T47D (cell line): ENCODE results near the gene TPO.

Experiments
- DNase-seq, 2 experiments: peaks; one replicate each; pipeline versions ENCODE4 v3.0.0 to v3.0.0-alpha.2; 2011 to 2012; ENCODE audit warnings: low read depth in 1 of 2, low spot score in 1 of 2
- JUND ChIP-seq: IDR thresholded peaks from 2 replicates; pipeline ENCODE4 v1.6.1; 2012; ENCODE audit warnings: low read depth
- in situ Hi-C: cut with HindIII; loops from 2 replicates; pipeline ENCODE4 v1.10.0; 2016; ENCODE audit warnings: low sequenced_read_pairs, low pct_unique_long_range_greater_than_20kb

Gene TPO

GRCh38 chr2:1496359-1496821 lies 83.1 kb downstream of the TPO start:
- no peak for DNase-seq
- in situ Hi-C loops: no loop called here
- no peak for TF ChIP-seq JUND

DNA sequence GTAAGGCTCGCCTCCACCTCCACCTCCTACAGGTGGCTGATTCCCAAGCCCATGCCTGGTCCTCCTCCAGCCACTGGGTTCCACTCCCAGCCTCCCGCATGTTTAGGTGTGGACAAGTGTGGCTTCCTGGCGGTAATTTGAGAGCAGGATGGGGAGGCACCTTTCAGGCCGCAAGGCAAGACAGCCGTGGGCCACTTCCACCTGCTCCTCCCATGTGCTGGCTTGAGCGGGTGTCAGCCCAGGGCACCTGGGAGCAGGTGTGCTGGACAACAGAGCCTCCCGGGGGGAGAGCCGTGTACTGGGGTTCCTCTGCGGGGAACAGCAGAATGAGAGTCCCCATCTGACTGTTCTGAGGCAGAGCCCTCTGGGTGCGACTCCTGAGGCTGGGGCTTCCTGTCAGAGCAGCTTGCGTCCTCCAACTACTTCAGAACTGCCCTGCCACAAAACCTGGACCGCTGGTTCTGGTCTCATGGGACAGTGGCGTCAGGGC lies 83.9 kb downstream of the TPO start:
- no peak for DNase-seq
- in situ Hi-C loops: no loop called here

DNA sequence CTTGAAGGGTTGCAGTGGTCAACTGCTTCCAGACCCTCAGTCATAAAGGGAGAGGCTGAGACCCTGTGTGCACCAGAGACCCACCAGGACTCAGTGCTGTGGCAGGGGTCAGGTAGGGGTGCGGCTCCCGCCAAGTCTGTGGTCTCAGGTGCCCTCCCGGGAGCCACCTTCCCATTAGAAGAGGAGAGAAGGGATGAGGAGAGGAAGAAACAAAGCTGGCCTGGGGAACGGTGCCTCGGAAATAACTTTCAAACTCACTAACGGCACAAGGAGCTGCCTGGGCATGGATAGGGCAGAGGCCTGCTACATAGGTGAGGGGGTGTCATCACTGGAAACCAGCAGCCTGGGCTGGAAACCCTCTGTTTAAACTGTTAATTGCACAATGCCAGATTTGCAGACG lies 84.9 kb downstream of the TPO start:
- TF ChIP-seq JUND: no peak
- DNase-seq: no peak
- in situ Hi-C loops: no loop called here

More for the DNA sequence above, 83.9 kb downstream of the TPO start:
- TF ChIP-seq JUND: no peak

DNA sequence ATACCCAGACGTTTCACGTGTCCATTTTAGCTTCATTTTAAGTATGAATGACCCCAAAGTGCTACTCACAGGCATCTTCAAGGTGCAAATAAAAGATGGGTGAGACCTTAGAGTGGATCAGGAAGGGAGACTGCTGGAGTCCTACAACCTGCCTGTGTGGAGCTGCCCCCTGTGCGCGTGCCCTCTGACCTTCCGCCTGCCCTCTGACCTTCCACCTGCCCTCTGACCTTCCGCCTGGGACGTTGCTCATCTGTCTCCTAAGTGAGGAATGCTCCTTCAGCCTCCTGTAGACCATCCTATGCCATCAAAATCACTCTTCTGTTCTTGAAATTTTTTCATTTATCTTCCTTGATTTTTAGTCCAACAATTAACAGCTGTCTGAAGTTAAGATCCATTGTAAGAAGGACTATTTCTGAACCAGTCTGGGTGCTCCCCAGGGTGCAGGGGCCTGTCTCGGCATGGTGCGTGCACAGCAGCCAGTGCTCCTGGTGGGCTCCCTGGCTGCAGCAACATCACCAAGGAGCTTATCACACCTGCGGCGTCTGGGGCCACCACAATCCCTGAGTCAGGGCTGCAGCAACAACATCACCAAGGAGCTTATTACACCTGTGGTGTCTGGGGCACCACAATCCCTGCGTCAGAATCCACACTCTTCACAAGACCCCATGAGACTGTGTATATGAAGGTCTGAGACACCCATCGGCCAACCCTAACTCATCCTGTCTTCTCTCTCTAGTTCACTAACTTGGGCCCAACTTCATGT lies 86.0 kb downstream of the TPO start:
- in situ Hi-C loops: no loop called here
- no peak for DNase-seq
- no peak for TF ChIP-seq JUND

DNA sequence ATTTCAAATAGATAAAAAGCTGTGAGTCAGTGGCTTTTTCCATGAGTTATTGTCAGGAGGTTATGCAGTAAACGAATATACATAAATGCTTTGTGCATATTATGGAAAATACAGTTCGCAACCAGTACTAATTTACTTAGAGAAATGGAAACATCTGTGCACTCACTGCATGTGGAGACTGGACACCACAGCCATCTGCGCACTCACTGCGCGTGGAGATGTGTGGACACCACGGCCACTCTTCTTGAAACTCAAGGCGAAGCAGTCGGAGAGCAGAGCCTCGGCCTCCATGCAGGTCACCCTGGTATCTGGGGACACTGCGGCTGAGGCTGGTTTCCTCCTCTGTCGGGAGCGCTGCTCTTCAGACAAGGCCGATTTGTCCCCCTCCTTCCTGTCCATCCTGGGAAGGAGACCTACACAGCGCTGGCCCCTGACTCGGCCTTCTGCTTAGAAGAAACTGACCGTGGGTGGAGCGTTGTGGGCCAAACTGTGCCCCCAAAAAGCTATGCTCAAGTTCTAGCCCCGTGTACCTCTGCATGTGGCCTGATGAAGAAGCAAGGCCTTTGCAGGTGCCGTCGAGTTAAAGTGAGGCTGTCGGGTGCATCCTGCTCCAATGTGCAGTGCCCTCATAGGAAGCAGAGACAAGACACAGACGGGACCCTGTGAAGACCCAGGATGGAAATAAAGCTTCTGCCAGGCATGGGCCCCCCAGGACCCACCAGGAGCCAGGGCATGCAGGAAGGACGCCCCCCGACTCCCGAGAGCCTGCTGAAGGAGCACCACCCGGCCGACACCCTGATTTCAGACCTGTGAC lies 88.0 kb downstream of the TPO start:
- DNase-seq: no peak
- TF ChIP-seq JUND: no peak
- in situ Hi-C loops: no loop called here

GRCh38 chr2:1501991-1502390 lies 88.7 kb downstream of the TPO start:
- no peak for TF ChIP-seq JUND
- in situ Hi-C loops: no loop called here
- DNase-seq: no peak

- in situ Hi-C loops: no loop called here
- no peak for TF ChIP-seq JUND
- no peak for DNase-seq
Observed at GRCh38 chr2:1502891-1503304, 89.6 kb downstream of the TPO start.

GRCh38 chr2:1503471-1504310 lies 90.4 kb downstream of the TPO start:
- in situ Hi-C loops: no loop called here
- TF ChIP-seq JUND: no peak
- no peak for DNase-seq

- in situ Hi-C loops: no loop called here
- DNase-seq: no peak
- no peak for TF ChIP-seq JUND
Observed at GRCh38 chr2:1504311-1504750, 91.1 kb downstream of the TPO start.

DNA sequence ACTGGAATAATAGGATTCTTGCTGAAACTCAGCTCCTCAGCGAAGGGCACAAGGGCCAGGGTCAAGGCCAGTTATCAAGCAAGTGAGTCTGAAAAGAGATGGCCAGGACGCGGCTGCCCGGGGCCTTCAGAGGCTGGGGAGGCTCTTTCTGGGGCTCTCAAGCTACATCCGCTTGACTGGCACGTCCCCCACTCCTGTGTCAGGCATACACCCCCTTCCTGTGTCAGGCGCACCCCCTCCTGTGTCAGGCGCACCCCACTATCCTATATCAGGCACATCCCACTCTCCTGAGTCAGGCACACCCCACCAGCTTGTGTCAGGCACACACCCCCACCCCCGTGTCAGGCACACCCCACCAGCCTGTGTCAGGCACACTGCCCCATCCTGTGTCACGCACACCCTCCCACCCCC lies 91.8 kb downstream of the TPO start:
- no peak for TF ChIP-seq JUND
- in situ Hi-C loops: no loop called here
- no peak for DNase-seq

GRCh38 chr2:1509271-1510065 lies 96.2 kb downstream of the TPO start:
- in situ Hi-C loops: no loop called here

More at GRCh38 chr2:1509271-1510065, 96.2 kb downstream of the TPO start:
- TF ChIP-seq JUND: no peak
- DNase-seq: no peak
